Stimulated activated CD8-positive, alpha-beta memory T cell treated with anti-CD3 and anti-CD28 coated beads, Interleukin-12 subunit alpha, Interleukin-12 subunit beta, amount 100 ng/mL, for 24 hours (primary cell): ENCODE results near the gene PHACTR3.

Source experiments
- DNase-seq: peaks from one replicate; pipeline ENCODE4 v3.0.0-alpha.2; 2020; ENCODE audit errors: extremely low read depth

Gene PHACTR3

GRCh38 chr20:59696476-59696875 is 92.1 kb downstream of the PHACTR3 start:
- DNase-seq: no peak

GRCh38 chr20:59697068-59697467 is 92.7 kb downstream of the PHACTR3 start:
- no peak for DNase-seq

- DNase-seq: no peak
Observed at GRCh38 chr20:59698598-59698997, 94.3 kb downstream of the PHACTR3 start.

- no peak for DNase-seq
Observed at GRCh38 chr20:59701236-59701635, 96.9 kb downstream of the PHACTR3 start.

GRCh38 chr20:59703046-59703445 is 98.7 kb downstream of the PHACTR3 start:
- no peak for DNase-seq

- no peak for DNase-seq
Observed at GRCh38 chr20:59705651-59706399, 101.5 kb downstream of the PHACTR3 start.

GRCh38 chr20:59706400-59706693 is 102.0 kb downstream of the PHACTR3 start:
- no peak for DNase-seq

GRCh38 chr20:59708326-59708725 is 104.0 kb downstream of the PHACTR3 start:
- no peak for DNase-seq

- DNase-seq: no peak
Observed at GRCh38 chr20:59709636-59710035, 105.3 kb downstream of the PHACTR3 start.

GRCh38 chr20:59718071-59718470 is 113.7 kb downstream of the PHACTR3 start:
- DNase-seq: no peak

- DNase-seq: no peak
Observed at GRCh38 chr20:59718751-59719150, 114.4 kb downstream of the PHACTR3 start.

GRCh38 chr20:59720013-59720412 is 115.7 kb downstream of the PHACTR3 start:
- no peak for DNase-seq

GRCh38 chr20:59721386-59721785 is 117.0 kb downstream of the PHACTR3 start:
- no peak for DNase-seq

GRCh38 chr20:59723108-59723500 is 118.8 kb downstream of the PHACTR3 start:
- no peak for DNase-seq

GRCh38 chr20:59723607-59724456 is 119.5 kb downstream of the PHACTR3 start:
- no peak for DNase-seq

GRCh38 chr20:59724457-59725366 is 120.4 kb downstream of the PHACTR3 start:
- no peak for DNase-seq

- no peak for DNase-seq
Observed at GRCh38 chr20:59725476-59726280, 121.3 kb downstream of the PHACTR3 start.

GRCh38 chr20:59726281-59726595 is 121.9 kb downstream of the PHACTR3 start:
- no peak for DNase-seq

GRCh38 chr20:59728722-59729430 is 124.5 kb downstream of the PHACTR3 start:
- DNase-seq: no peak

- DNase-seq: no peak
Observed at GRCh38 chr20:59729506-59729905, 125.2 kb downstream of the PHACTR3 start.

GRCh38 chr20:59730722-59731121 is 126.4 kb downstream of the PHACTR3 start:
- no peak for DNase-seq
